OCI-LY1 (cell line): Measurements from ENCODE around the gene NACC2.

Experiments
- CTCF ChIP-seq: fragments of 200-600 bp; sonication (generic), shearing (Covaris generic); IDR thresholded peaks from 2 replicates; pipeline ENCODE4 v1.5.1; 2017; ENCODE audit warnings: mild to moderate bottlenecking, antibody characterized with exemption, low read length, moderate library complexity, mixed read lengths
- EZH2 ChIP-seq: fragments of 200-600 bp; sonication (generic), shearing (Covaris generic); IDR thresholded peaks from 2 replicates; pipeline ENCODE4 v1.8.0; 2017; ENCODE audit warnings: borderline replicate concordance, mixed run types, mild to moderate bottlenecking, antibody characterized with exemption, low read length, moderate library complexity, mixed read lengths

DNA sequence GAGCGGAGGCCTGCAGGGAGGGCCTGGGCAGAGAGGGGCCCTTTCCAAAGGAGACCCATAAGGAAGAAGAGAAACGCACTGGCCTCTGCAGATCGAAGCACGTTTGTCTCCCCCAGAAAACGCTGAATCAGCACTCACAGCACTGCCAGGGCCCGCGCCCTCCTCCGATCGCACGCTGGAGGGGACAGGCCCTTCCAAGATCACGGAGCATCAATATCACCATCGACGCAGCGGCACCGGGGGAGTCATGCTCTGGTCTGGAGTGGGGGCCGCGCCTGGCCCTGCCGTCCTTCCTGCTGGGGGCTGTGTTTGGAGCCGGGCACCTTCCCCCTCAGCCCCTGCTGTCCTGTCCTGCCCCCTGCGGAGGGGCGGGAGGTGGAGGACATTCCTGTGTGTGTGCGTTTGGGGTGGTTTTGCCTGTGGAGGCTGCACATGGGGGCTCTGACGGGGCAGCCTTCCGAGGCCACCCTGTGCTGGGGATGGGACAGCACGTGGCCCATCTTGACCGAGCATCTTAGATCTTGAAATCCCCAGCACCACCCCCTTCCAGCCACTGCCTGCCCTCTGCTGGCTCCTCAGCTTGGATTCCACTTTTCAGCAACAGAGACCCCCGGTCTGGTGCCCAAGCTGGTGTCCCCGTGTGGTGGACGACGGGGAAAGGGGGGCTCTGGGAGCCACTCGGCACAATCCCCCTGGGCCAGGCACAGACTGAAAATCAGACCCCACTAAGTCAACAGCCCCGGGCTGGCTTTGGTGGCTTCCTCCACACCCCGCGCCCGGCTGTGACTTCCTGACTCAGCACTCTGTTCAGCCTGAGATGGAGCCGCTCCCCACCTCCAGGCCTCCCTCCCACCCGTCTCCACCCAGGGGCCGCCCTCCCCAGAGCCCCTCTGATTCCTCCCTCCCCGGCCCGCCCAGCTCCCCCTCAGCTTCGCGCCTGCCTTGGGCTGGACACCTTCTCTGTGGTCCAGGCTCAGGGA, 15.3 kb upstream of the NACC2 start:
- TF ChIP-seq CTCF = 0 out of 2 replicates have a peak, but pooled peaks have one; percentile 23
- TF ChIP-seq EZH2 = no peak
